Dendritic cell treated with granulocyte-macrophage colony-stimulating factor and Interleukin-4, amounts not matched to agents 40 ng/mL and 50 ng/mL, for 4 days (primary cell): ENCODE measurements around the gene IFT74.
"Not testable (repeated sequence)": the region's sequence is repeated elsewhere in the genome, so short reads cannot be mapped to it uniquely, and the experiment has no call there.

Experiments
- H3K27ac Mint-ChIP-seq: one replicate; pipeline ENCODE4 v1.8.0; 2022; ENCODE audit warnings: mild to moderate bottlenecking, mixed read lengths
- H3K27me3 Mint-ChIP-seq: one replicate; pipeline ENCODE4 v1.8.0; 2022; ENCODE audit warnings: mild to moderate bottlenecking, mixed read lengths
- H3K36me3 Mint-ChIP-seq: one replicate; pipeline ENCODE4 v1.8.0; 2022; ENCODE audit warnings: low read depth, mixed read lengths
- H3K4me1 Mint-ChIP-seq: one replicate; pipeline ENCODE4 v1.8.0; 2022; ENCODE audit warnings: low read depth, mixed read lengths
- H3K4me3 Mint-ChIP-seq: one replicate; pipeline ENCODE4 v1.8.0; 2022; ENCODE audit warnings: mild to moderate bottlenecking, moderate library complexity, mixed read lengths
- H3K9me3 Mint-ChIP-seq: one replicate; pipeline ENCODE4 v1.8.0; 2022; ENCODE audit warnings: mixed read lengths
- intact Hi-C: fragments of 100-400 bp; cut with micrococcal nuclease; formaldehyde crosslinking; loops from one replicate; pipeline ENCODE4 v1.15.0; 2022

Gene IFT74

GRCh38 chr9:27059907-27060306, 103.7 kb downstream of the IFT74 start:
- no peaks in the 10 kb centered on the region for H3K27me3 Mint-ChIP-seq
- H3K4me3 Mint-ChIP-seq = no peak overlapping the region
- H3K36me3 Mint-ChIP-seq = peaks cover 9% of the 10 kb centered on the region
- no peaks in the 10 kb centered on the region for H3K9me3 Mint-ChIP-seq
- H3K4me1 Mint-ChIP-seq = no peaks in the 10 kb centered on the region
- intact Hi-C loops = no loop called here
- no peak overlapping the region for H3K27ac Mint-ChIP-seq

- H3K9me3 Mint-ChIP-seq = no peaks in the 10 kb centered on the region
- no peaks in the 10 kb centered on the region for H3K36me3 Mint-ChIP-seq
- H3K4me1 Mint-ChIP-seq = no peaks in the 10 kb centered on the region
- no peak overlapping the region for H3K4me3 Mint-ChIP-seq
- intact Hi-C loops = no loop called here
- no peak overlapping the region for H3K27ac Mint-ChIP-seq
- H3K27me3 Mint-ChIP-seq = no peaks in the 10 kb centered on the region
Measured at GRCh38 chr9:27065288-27065687, 109.1 kb downstream of the IFT74 start.

DNA sequence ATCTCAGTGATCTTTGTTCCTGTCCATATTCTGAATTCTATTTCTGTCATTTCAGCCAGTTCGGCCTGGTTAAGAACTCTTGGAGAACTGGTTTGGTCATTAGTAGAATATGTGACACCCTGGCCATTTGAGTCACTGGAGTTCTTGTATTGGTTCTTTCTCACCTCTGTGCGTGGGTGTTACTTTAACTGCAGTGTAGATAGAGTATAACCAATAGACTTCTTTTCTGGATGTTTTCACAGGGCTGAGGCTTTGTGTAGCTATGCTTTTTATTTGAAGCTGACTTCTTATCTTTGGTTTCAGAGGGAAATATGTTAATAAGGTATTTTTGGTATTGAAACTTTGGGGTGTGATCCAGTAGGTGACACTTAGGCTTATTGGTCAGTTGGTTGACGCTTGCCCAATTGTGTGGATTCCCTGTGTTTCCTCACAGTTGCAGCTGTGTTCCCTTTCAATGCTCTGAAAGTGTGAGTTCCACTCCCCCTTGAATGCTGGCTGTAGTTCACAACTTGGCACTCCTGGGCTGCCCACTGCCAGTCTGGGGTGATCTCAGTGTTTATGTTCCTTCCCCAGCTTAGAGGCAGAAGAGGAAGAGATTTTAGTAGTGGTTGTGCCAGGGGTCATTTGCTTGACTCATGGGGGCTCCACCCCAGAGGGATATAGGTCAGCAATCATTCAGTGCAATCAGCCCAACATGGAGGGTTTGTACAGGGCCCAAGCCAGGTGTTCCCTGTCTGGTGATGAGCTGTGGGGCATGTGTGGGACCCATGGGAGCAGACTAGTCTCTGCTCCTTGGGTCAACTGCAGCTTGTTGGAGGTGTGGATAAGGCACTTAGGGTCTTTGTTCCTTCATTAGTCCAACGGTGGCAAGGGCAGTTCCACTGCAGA, 117.9 kb downstream of the IFT74 start:
- intact Hi-C loops = no loop called here
- no peak overlapping the region for H3K4me3 Mint-ChIP-seq
- H3K4me1 Mint-ChIP-seq = no peaks in the 10 kb centered on the region
- no peaks in the 10 kb centered on the region for H3K27me3 Mint-ChIP-seq
- peaks cover 9% of the 10 kb centered on the region for H3K36me3 Mint-ChIP-seq
- H3K9me3 Mint-ChIP-seq = peaks cover 13% of the 10 kb centered on the region
- no peak overlapping the region for H3K27ac Mint-ChIP-seq

- H3K27me3 Mint-ChIP-seq = no peaks in the 10 kb centered on the region
- H3K9me3 Mint-ChIP-seq = peaks cover 3% of the 10 kb centered on the region
- no peak overlapping the region for H3K4me3 Mint-ChIP-seq
- H3K27ac Mint-ChIP-seq = no peak overlapping the region
- H3K4me1 Mint-ChIP-seq = no peaks in the 10 kb centered on the region
- H3K36me3 Mint-ChIP-seq = peaks cover under 1% of the 10 kb centered on the region
- intact Hi-C loops = no loop called here
Measured at GRCh38 chr9:27078685-27079084, 122.5 kb downstream of the IFT74 start.

- intact Hi-C loops = no loop called here
- no peak overlapping the region for H3K27ac Mint-ChIP-seq
- H3K9me3 Mint-ChIP-seq = no peaks in the 10 kb centered on the region
- no peak overlapping the region for H3K4me3 Mint-ChIP-seq
- no peaks in the 10 kb centered on the region for H3K36me3 Mint-ChIP-seq
- no peaks in the 10 kb centered on the region for H3K27me3 Mint-ChIP-seq
- no peaks in the 10 kb centered on the region for H3K4me1 Mint-ChIP-seq
Measured at GRCh38 chr9:27085456-27085855, 129.2 kb downstream of the IFT74 start.

DNA sequence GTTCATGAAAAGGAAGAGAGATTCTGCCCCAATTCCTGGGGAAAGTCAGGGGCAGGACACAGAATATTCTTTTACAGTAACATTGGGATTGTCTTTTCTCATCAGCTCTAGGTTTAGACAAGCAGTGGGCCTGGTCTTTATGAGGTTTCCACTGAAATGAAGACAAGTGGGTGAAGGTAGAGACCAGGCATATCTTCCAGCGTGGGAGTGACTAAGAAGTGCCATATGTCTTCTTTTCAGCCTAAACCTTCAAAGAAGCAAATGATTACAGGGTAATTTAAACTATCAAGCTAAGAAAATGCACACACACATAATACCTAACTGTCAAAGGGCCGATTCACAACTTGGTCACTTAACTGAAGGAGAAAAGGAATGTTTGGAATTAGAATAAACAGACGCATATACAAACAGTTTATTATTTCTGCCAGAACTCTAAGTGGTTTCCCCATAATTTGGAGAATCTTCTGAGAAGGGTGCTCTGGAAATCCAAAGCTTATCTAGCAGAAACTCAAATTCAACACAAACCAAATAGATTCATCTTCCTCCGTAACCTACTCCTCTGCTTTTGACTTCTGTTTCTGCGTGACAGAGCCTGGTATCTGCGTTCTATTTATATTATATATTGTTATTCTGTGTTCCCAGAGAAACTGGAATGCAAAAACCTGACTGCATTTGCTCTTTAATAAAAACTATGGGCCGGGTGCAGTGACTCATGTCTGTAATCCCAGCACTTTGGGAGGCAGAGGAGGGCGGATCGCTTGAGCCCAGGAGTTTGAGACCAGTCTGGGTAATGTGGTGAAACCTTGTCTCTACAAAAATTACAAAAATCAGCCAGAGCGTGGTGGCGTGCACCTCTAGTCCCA, 130.8 kb downstream of the IFT74 start:
- no peaks in the 10 kb centered on the region for H3K27me3 Mint-ChIP-seq
- intact Hi-C loops = no loop called here
- no peak overlapping the region for H3K27ac Mint-ChIP-seq
- no peak overlapping the region for H3K4me3 Mint-ChIP-seq
- no peaks in the 10 kb centered on the region for H3K36me3 Mint-ChIP-seq
- H3K4me1 Mint-ChIP-seq = no peaks in the 10 kb centered on the region
- H3K9me3 Mint-ChIP-seq = no peaks in the 10 kb centered on the region

DNA sequence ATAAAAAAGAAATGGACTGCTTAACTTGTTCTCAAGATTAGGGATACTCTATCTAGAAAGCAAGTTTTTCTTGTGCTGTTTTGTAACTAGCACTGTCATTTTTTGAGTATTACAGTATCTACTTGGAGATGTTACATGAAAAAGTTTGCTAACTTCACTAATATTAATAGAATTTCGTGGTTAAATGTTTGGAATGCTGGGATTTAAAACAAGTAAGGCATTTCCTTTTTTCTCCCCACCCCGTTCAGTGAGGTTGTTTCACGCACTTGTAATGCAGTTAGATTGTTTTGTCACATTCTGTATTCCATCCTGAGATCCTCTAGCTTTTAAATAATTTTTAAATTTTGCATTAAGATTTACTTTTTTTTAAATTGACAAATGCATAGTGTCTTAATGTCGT, 132.8 kb downstream of the IFT74 start:
- no peak overlapping the region for H3K27ac Mint-ChIP-seq
- H3K27me3 Mint-ChIP-seq = peaks cover 3% of the 10 kb centered on the region
- peaks cover 5% of the 10 kb centered on the region for H3K4me1 Mint-ChIP-seq
- H3K4me3 Mint-ChIP-seq = no peak overlapping the region
- H3K36me3 Mint-ChIP-seq = no peaks in the 10 kb centered on the region
- intact Hi-C loops = no loop called here
- no peaks in the 10 kb centered on the region for H3K9me3 Mint-ChIP-seq

DNA sequence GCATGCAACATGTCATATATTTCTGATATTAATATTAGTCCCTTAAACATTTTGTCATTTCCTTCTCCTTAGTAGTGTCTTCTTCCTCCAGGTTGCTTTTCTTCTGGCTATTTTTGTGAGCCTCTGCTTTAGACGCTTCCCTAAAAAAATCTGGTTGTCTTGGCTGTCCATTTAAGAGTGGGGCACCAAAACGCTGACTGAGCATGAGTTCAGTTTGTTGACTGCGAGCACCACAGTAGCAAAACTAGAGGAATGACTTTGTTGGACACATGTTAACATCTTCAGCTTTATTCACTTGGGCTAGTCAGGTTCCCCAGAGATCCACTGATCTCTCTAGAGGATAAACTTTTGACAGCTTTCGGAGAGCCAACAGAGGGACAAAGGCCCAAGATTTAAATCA, 133.5 kb downstream of the IFT74 start:
- H3K36me3 Mint-ChIP-seq = no peaks in the 10 kb centered on the region

DNA sequence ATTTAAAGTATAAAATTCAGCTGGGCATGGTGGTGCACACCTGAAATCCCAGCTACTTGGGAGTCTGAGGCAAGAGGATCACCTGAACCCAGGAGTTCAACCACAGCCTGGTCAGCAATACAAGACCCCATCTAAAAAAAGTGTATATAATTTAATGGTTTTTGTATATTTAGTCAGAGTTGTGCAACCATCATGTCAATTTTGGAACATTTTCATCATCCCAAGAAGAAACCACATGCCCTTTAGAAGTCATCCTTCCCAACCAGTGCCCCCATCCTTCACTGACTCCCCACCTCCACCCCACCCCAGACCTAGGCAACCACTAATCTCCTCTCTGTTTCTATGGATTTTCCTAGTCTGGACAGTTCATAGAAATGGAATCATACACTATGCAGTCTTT, 134.0 kb downstream of the IFT74 start:
- Mint-ChIP-seq H3K4me3 (no peak overlapping the region), H3K27ac (no peak overlapping the region), H3K9me3 (no peaks in the 10 kb centered on the region), H3K27me3 (peaks cover 6% of the 10 kb centered on the region), H3K4me1 (peaks cover 5% of the 10 kb centered on the region), H3K36me3 (no peaks in the 10 kb centered on the region)
- intact Hi-C loops = no loop called here

More for the DNA sequence above, 133.5 kb downstream of the IFT74 start:
- intact Hi-C loops = no loop called here
- H3K4me1 Mint-ChIP-seq = peaks cover 5% of the 10 kb centered on the region
- H3K27me3 Mint-ChIP-seq = peaks cover 6% of the 10 kb centered on the region
- no peak overlapping the region for H3K27ac Mint-ChIP-seq
- no peaks in the 10 kb centered on the region for H3K9me3 Mint-ChIP-seq
- H3K4me3 Mint-ChIP-seq = no peak overlapping the region

- Mint-ChIP-seq H3K9me3 (no peaks in the 10 kb centered on the region), H3K4me3 (no peak overlapping the region), H3K36me3 (no peaks in the 10 kb centered on the region), H3K4me1 (peaks cover 5% of the 10 kb centered on the region), H3K27ac (no peak overlapping the region), H3K27me3 (peaks cover 6% of the 10 kb centered on the region)
- intact Hi-C loops = no loop called here
Measured at GRCh38 chr9:27090711-27091110, 134.5 kb downstream of the IFT74 start.

GRCh38 chr9:27092496-27092895, 136.3 kb downstream of the IFT74 start:
- H3K4me1 Mint-ChIP-seq, H3K36me3 Mint-ChIP-seq, H3K27ac Mint-ChIP-seq, H3K9me3 Mint-ChIP-seq, H3K27me3 Mint-ChIP-seq, intact Hi-C loops, H3K4me3 Mint-ChIP-seq: not testable (repeated sequence)

GRCh38 chr9:27093384-27094067, 137.3 kb downstream of the IFT74 start:
- H3K4me3 Mint-ChIP-seq, intact Hi-C loops, H3K4me1 Mint-ChIP-seq, H3K27ac Mint-ChIP-seq, H3K9me3 Mint-ChIP-seq, H3K27me3 Mint-ChIP-seq, H3K36me3 Mint-ChIP-seq: not testable (repeated sequence)

DNA sequence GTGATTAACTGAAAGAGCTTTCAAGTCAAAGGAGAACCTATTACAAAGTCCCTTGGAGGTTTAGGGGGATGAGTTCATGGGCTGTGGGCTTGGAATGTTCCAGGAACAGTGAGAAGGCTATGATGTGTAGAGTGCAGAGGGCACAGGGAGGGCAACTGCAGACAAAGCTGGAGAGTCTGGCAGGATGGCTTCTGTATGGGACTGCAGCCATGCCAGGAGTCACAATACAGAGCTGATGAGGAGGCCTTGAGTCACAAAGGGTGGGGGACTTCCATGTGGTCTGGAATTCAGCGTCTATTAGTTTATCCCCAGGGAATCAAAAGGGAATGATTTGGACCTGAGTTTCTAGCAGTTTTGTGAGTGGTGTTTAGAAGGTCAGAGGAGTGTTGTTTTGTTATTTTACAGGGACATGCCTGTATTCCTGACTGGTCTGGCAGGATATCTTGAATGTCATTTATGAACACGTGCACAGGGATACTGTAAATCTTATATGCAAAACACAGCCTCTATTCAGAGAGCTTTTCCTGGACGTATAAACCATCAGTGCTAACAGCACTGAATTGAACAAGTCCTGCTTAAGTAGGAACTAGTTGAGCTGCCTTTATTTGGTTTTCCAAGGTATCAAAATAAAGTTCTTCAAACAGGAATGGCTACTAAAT, 138.6 kb downstream of the IFT74 start:
- Mint-ChIP-seq H3K4me3 (no peak overlapping the region), H3K27ac (no peak overlapping the region), H3K9me3 (no peaks in the 10 kb centered on the region), H3K27me3 (peaks cover 6% of the 10 kb centered on the region), H3K4me1 (peaks cover 5% of the 10 kb centered on the region), H3K36me3 (no peaks in the 10 kb centered on the region)
- intact Hi-C loops = no loop called here
